Upper lobe of left lung (tissue), 6 donors: Measurements from ENCODE around the gene APBB2. TPM values are rescaled to one million over a fixed set of nuclear protein-coding genes. Genes with fewer than 3 reads are reported as not detected.

Source experiments
- ATAC-seq, 2 donors: fragments of 200-7000 bp; cut with Tn5 transposase; one replicate each; pipeline ENCODE4 v1.9.1; 2022; ENCODE audit warnings: mild to moderate bottlenecking in 2 of 2, moderate library complexity in 2 of 2; ENCODE audit not compliant: low FRiP score in 2 of 2
- DNase-seq, 2 donors: peaks; one replicate each; pipeline ENCODE4 v3.0.0-alpha.2; 2019 to 2020
- H3K27ac ChIP-seq, 4 donors: fragments of 200-600 bp; sonication (generic); one replicate each; pipeline ENCODE4 v1.5.1; 2016 to 2019
- H3K27me3 ChIP-seq, 4 donors: fragments of 200-600 bp; sonication (generic); one replicate each; pipeline ENCODE4 v1.5.1; 2017 to 2019
- H3K36me3 ChIP-seq, 4 donors: fragments of 200-600 bp; sonication (generic); one replicate each; pipeline ENCODE4 v1.5.1; 2016 to 2019
- H3K4me1 ChIP-seq, 4 donors: fragments of 200-600 bp; sonication (generic); one replicate each; pipeline ENCODE4 v1.5.1; 2018 to 2019
- H3K4me3 ChIP-seq, 4 donors: fragments of 200-600 bp; sonication (generic); one replicate each; pipeline ENCODE4 v1.5.1; 2017 to 2019; ENCODE audit warnings: mild to moderate bottlenecking in 2 of 4, moderate library complexity in 1 of 4
- H3K9me3 ChIP-seq, 4 donors: fragments of 200-600 bp; sonication (generic); one replicate each; pipeline ENCODE4 v1.5.1; 2018 to 2019
- EP300 ChIP-seq, 4 donors: sonication (generic); formaldehyde crosslinking; IDR thresholded peaks; one replicate each; pipeline ENCODE4 v1.5.1; 2017; ENCODE audit warnings: antibody characterized with exemption in 4 of 4, control low read depth in 2 of 4
- POLR2A ChIP-seq, 4 donors: fragments of 450-650 bp; IDR thresholded peaks; one replicate each; pipeline ENCODE4 v1.5.1; 2016 to 2017; ENCODE audit warnings: antibody characterized with exemption in 4 of 4, mild to moderate bottlenecking in 2 of 4
- POLR2AphosphoS5 ChIP-seq, 2 donors: sonication (generic); formaldehyde crosslinking; IDR thresholded peaks; one replicate each; pipeline ENCODE4 v1.5.1; 2017; ENCODE audit warnings: antibody characterized with exemption in 2 of 2
- WGBS, 2 donors: methylation state at CpG; one replicate each; pipeline ENCODE4 v1.1.5; 2017 to 2018; 5-methylcytosine and 5-hydroxymethylcytosine counted together
- total RNA-seq, 6 donors: library from RNA; depleted of rRNA in 4 of 6; stranded (reverse); fragments of >200 nt in 4 of 6; gene quantifications; one replicate each; pipeline versions ENCODE4 v1.1.0 to v1.2.1, GENCODE V29; 2016 to 2021
- TF ChIP-seq, protein P1 (sequence below), 6 experiments: fragments of 450-650 bp in 4 of 6; fragments of 200-600 bp in 2 of 6; sonication (generic) in 2 of 6; IDR thresholded peaks; one replicate each; pipeline ENCODE4 v1.5.1; 2016 to 2019; ENCODE audit warnings: antibody characterized with exemption in 6 of 6
- donor health status: DM: no; HTN: no; CAD: no; lungs with moderate emphysema.
- donor health status: DM: no; HTN: yes; CAD: no; lungs with severe emphysema.

The APBB2 gene
- total RNA-seq, 6 donors from 2014 or later, result 69.5 to 168 (median 102) TPM

DNA sequence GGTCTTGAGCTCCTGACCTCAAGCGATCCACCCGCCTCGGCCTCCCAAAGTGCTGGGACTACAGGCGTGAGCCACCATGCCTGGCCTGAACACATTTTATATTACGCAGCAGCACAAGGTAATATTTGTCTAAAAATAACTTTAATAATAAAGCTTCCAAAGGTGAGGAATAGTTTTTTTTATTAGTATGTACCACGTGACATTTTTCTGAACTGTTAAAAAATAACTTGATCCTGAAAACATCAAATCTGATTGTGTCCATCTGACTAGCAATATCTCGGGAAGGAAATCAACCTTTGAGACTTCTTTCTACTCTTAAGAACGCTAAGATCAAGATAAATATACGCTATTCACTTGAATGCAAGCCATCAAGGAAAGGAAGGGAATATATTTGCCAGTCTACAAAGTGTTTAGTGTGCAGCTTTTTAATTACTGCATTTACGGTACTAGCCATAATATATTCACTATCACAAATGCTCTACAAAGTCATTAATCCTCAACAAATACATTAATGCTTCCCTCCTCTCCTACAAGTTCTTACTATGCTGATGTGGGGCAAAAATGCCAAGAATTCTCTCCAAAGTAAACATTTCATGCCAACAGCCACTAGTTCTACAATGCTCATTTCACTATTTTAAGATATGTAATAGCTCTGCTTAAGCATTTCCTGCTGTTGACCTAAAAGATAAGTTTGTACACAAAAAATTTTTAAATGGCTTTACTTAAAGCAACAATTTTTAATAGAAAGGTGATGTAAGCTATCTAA is 143.6 kb downstream of the APBB2 start:
- DNase-seq (peak in 1 of 2 donors; percentile 23), ATAC-seq (no peak)
- H3K9me3 ChIP-seq, result no peaks in the 10 kb centered on the region
- H3K27ac ChIP-seq, result peak overlapping the region in 1 of 4 donors; percentile 27
- H3K27me3 ChIP-seq, result no peaks in the 10 kb centered on the region
- no peak for TF ChIP-seq POLR2A (IDR thresholded peaks at IDR 0.05)
- no peak for TF ChIP-seq POLR2AphosphoS5 (IDR thresholded peaks at IDR 0.05)
- 70 to 73% methylated on average over 10 of the region's 10 CpGs for WGBS, 2 donors
- no peak overlapping the region for H3K4me3 ChIP-seq
- peaks cover 7 to 24% (median 23%) of the 10 kb centered on the region in 4 donors for H3K4me1 ChIP-seq
- H3K36me3 ChIP-seq, result no peaks in the 10 kb centered on the region

GRCh38 chr4:41069838-41070237 is 144.5 kb downstream of the APBB2 start:
- Histone ChIP-seq H3K27me3 (no peaks in the 10 kb centered on the region), H3K9me3 (no peaks in the 10 kb centered on the region), H3K4me1 (peaks cover 7 to 24% (median 23%) of the 10 kb centered on the region in 4 donors), H3K36me3 (no peaks in the 10 kb centered on the region), H3K27ac (no peak overlapping the region), H3K4me3 (no peak overlapping the region)
- TF ChIP-seq POLR2AphosphoS5 (IDR thresholded peaks at IDR 0.05), result no peak
- ATAC-seq, result no peak
- no peak for DNase-seq
- 90 to 96% methylated on average over 1 of the region's 1 CpG for WGBS, 2 donors

- ATAC-seq, result no peak
- no peak overlapping the region for H3K27ac ChIP-seq
These were observed 145.1 kb downstream of the APBB2 start for GRCh38 chr4:41069257-41069656.

DNA sequence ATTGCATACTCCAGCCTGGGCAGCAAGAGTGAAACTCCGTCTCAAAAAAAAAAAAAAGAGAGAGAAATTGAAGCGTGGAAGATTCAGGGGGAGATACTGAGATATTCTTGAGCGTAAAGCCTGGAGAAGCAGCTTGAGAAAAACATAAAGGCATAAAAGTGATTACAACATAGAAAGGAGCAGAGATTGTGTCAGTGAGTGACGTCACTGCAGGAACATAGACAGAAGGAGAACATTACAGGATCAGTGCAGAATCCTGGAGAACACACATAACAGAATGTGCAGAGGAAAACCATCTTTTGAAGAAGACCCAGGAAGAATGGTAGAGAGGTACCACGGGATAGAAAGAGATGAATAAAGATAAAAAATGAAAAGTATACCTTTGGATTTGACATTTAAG is 147.0 kb downstream of the APBB2 start:
- TF ChIP-seq POLR2AphosphoS5 (IDR thresholded peaks at IDR 0.05), result no peak
- TF ChIP-seq, protein P1, sequence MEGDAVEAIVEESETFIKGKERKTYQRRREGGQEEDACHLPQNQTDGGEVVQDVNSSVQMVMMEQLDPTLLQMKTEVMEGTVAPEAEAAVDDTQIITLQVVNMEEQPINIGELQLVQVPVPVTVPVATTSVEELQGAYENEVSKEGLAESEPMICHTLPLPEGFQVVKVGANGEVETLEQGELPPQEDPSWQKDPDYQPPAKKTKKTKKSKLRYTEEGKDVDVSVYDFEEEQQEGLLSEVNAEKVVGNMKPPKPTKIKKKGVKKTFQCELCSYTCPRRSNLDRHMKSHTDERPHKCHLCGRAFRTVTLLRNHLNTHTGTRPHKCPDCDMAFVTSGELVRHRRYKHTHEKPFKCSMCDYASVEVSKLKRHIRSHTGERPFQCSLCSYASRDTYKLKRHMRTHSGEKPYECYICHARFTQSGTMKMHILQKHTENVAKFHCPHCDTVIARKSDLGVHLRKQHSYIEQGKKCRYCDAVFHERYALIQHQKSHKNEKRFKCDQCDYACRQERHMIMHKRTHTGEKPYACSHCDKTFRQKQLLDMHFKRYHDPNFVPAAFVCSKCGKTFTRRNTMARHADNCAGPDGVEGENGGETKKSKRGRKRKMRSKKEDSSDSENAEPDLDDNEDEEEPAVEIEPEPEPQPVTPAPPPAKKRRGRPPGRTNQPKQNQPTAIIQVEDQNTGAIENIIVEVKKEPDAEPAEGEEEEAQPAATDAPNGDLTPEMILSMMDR (IDR thresholded peaks at IDR 0.05), result no peak
- TF ChIP-seq POLR2A (IDR thresholded peaks at IDR 0.05), result no peak
- no peak for TF ChIP-seq EP300 (IDR thresholded peaks at IDR 0.05)
- no peaks in the 10 kb centered on the region for H3K36me3 ChIP-seq
- DNase-seq, result no peak
- no peak for ATAC-seq
- WGBS, 2 donors, result 85 to 89% methylated on average over 5 of the region's 5 CpGs
- no peak overlapping the region for H3K4me3 ChIP-seq
- H3K27me3 ChIP-seq, result no peaks in the 10 kb centered on the region
- no peak overlapping the region for H3K27ac ChIP-seq
- H3K4me1 ChIP-seq, result peaks cover 7 to 18% (median 15%) of the 10 kb centered on the region in 4 donors
- no peaks in the 10 kb centered on the region for H3K9me3 ChIP-seq

More at GRCh38 chr4:41069257-41069656, 145.1 kb downstream of the APBB2 start:
- WGBS, 2 donors, result 54 to 75% methylated on average over 5 of the region's 5 CpGs
- TF ChIP-seq POLR2AphosphoS5 (IDR thresholded peaks at IDR 0.05) (no peak), EP300 (IDR thresholded peaks at IDR 0.05) (no peak)
- Histone ChIP-seq H3K9me3 (no peaks in the 10 kb centered on the region), H3K27me3 (no peaks in the 10 kb centered on the region), H3K4me3 (no peak overlapping the region), H3K4me1 (peaks cover 7 to 24% (median 23%) of the 10 kb centered on the region in 4 donors), H3K36me3 (no peaks in the 10 kb centered on the region)
- no peak for DNase-seq

GRCh38 chr4:41066049-41066448 is 148.3 kb downstream of the APBB2 start:
- WGBS, 2 donors, result 89 to 96% methylated on average over 4 of the region's 4 CpGs
- Histone ChIP-seq H3K27ac (no peak overlapping the region), H3K4me3 (no peak overlapping the region), H3K36me3 (no peaks in the 10 kb centered on the region), H3K9me3 (no peaks in the 10 kb centered on the region), H3K4me1 (peaks cover 9 to 16% (median 11%) of the 10 kb centered on the region in 4 donors), H3K27me3 (no peaks in the 10 kb centered on the region)
- TF ChIP-seq POLR2AphosphoS5 (IDR thresholded peaks at IDR 0.05) (no peak), EP300 (IDR thresholded peaks at IDR 0.05) (no peak), POLR2A (IDR thresholded peaks at IDR 0.05) (no peak)
- TF ChIP-seq, protein P1 (IDR thresholded peaks at IDR 0.05), result no peak
- DNase-seq (no peak), ATAC-seq (no peak)

DNA sequence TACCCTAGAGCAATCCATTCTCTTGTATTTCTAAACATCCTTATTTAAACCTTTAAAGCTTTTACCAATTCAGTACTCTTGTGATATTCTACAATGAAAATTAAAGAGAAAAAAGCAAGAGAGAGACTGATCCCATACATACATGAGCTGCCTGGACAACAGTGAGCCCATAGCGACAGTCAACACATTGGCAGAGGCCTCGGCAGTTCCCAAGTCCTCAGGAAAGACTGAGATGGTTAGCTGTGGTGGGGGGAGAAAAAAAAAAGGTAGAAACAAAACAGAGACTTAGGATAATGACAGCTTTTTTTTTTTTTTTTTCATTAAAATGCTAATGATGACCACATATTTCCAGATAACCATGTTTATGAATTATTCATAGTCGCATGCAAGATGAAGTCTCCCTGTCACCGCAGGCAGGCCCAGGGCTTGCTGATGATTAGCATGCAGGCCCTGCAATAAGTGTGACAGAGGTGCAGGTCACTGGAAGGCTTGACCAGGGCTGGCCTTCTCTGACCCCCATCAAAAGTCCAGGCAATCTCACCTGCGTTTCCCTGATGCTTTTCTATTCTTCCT is 148.8 kb downstream of the APBB2 start:
- no peak for TF ChIP-seq POLR2AphosphoS5 (IDR thresholded peaks at IDR 0.05)
- TF ChIP-seq POLR2A (IDR thresholded peaks at IDR 0.05), result no peak
- no peak for TF ChIP-seq EP300 (IDR thresholded peaks at IDR 0.05)
- TF ChIP-seq, protein P1 (IDR thresholded peaks at IDR 0.05), result no peak

More for the DNA sequence above, 148.8 kb downstream of the APBB2 start:
- ATAC-seq (no peak), DNase-seq (no peak)
- H3K36me3 ChIP-seq, result no peaks in the 10 kb centered on the region
- peaks cover 7 to 14% (median 11%) of the 10 kb centered on the region in 4 donors for H3K4me1 ChIP-seq
- no peak overlapping the region for H3K4me3 ChIP-seq
- no peaks in the 10 kb centered on the region for H3K27me3 ChIP-seq
- H3K9me3 ChIP-seq, result no peaks in the 10 kb centered on the region
- WGBS, 2 donors, result 96 to 98% methylated on average over 5 of the region's 5 CpGs
- H3K27ac ChIP-seq, result no peak overlapping the region
